Glutamatergic neuron (in vitro differentiated cells): ENCODE measurements around the gene ALDH7A1. TPM values are rescaled to one million over a fixed set of nuclear protein-coding genes. Genes with fewer than 3 reads are reported as not detected.

Experiments
- DNase-seq: peaks from one replicate; pipeline ENCODE4 v3.0.0; 2022
- H3K27ac Mint-ChIP-seq: one replicate; pipeline ENCODE4 v1.8.0; 2020; ENCODE audit warnings: mild to moderate bottlenecking, mixed read lengths, inconsistent platforms; ENCODE audit not compliant: unreplicated experiment
- H3K27me3 Mint-ChIP-seq: one replicate; pipeline ENCODE4 v1.8.0; 2020; ENCODE audit warnings: mild to moderate bottlenecking, moderate library complexity, mixed read lengths, inconsistent platforms; ENCODE audit not compliant: unreplicated experiment
- H3K36me3 Mint-ChIP-seq: one replicate; pipeline ENCODE4 v1.8.0; 2020; ENCODE audit warnings: mild to moderate bottlenecking, mixed read lengths, inconsistent platforms; ENCODE audit not compliant: unreplicated experiment
- H3K4me1 Mint-ChIP-seq: one replicate; pipeline ENCODE4 v1.8.0; 2020; ENCODE audit warnings: mild to moderate bottlenecking, low read depth, mixed read lengths, inconsistent platforms; ENCODE audit not compliant: unreplicated experiment
- H3K4me3 Mint-ChIP-seq: one replicate; pipeline ENCODE4 v1.8.0; 2020; ENCODE audit warnings: mild to moderate bottlenecking, mixed read lengths, inconsistent platforms; ENCODE audit not compliant: unreplicated experiment
- H3K9me3 Mint-ChIP-seq: one replicate; pipeline ENCODE4 v1.8.0; 2020; ENCODE audit warnings: mild to moderate bottlenecking, moderate library complexity, mixed read lengths, inconsistent platforms; ENCODE audit not compliant: unreplicated experiment
- CTCF ChIP-seq: fragments of 200-600 bp; sonication (generic); IDR thresholded peaks from one replicate; pipeline ENCODE4 v1.5.0; 2021; ENCODE audit not compliant: partially characterized antibody, unreplicated experiment
- long read RNA-seq: library from polyadenylated mRNA; unstranded; transcript quantifications from one replicate; pipeline ENCODE4 v2.0.0, GENCODE V29; 2020; ENCODE audit not compliant: unreplicated experiment
- total RNA-seq: library from RNA; stranded (reverse); fragmentation: NEBNext Ultra II Directional; extraction: Animal tissue kit (Norgen Biotek cat#: 25700); gene quantifications from one replicate; pipeline ENCODE4 v1.2.1, GENCODE V29; 2021; ENCODE audit not compliant: unreplicated experiment

ALDH7A1 gene
- 85.9 TPM for total RNA-seq
- long read RNA-seq, full-length matches to known transcripts, result 66 of 77 reads
- long read RNA-seq, partial matches to known transcripts, result 5 of 77 reads
- long read RNA-seq, other reads (novel, unspliced or antisense), result 6 of 77 reads

DNA sequence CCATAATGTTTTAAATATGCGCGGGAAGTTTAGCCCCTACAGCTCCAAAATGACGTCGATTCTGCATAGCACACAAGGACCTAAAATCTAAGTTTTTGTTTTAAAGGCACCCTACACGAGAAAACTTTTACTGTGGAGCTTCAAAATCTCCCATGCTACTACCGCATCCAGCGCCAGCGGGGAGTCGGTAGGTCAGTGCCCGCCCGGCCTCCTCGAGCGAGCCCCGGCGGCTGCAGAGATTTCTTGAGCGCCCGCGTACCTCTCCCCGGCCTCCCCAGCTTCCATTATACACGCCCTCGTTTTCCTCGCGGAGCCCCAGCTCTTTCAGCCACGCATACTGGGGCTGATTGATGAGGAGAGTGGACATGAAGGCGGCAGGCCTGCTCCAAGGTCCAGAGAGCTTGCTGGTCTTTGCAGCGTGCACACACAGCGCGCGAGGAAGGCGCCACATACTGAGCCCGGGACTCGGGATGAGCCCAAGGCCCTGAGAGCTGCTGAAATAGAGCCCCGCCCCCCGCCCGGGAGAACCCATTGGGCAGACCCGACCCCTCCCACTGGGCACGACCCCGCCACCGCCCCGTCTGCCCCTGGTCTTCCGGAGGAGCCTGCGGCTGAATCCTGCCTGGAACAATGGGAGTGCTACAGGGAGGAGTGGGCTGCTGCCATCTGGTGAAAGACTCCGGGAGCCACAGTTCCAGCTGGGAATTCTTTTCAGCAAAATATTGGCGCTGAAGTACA, at the start of gene ALDH7A1:
Gene ALDH7A1 (minus strand): TSS at position 472 of the 738 bp plus-strand sequence. CDS start 21 bp downstream, at position 451.
- DNase-seq, result peak; percentile 97
- peak within 1 kb of the TSS; percentile 95 for H3K4me3 Mint-ChIP-seq
- H3K27ac Mint-ChIP-seq, result peak within 1 kb of the TSS; percentile 100
- no peak for TF ChIP-seq CTCF
- H3K27me3 Mint-ChIP-seq, result peaks cover 13% of the 10 kb centered on the region
- peaks cover 4% of the 10 kb centered on the region for H3K9me3 Mint-ChIP-seq
- H3K4me1 Mint-ChIP-seq, result peaks cover 16% of the 10 kb centered on the region
- no peaks in the 10 kb centered on the region for H3K36me3 Mint-ChIP-seq

DNA sequence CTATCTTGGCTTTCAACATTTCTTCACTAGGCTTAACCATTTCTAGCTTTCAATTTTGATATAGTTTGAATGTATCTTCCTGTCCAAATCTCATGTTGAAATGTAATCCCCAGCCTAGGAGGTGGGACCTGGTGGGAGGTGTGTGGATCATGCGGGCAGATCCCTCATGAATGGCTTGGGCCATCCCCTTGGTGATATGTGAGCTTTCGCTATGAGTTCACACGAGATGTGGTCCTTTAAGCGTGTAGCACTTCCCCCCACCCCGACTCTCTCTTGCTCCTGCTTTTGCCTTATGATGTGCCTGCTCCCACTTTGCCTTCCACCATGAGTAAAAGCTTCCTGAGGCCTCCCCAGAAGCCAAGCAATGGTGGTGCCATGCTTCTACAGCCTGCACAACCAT, 46.4 kb upstream of the ALDH7A1 start:
- Mint-ChIP-seq H3K9me3 (peaks cover 2% of the 10 kb centered on the region), H3K4me3 (no peak overlapping the region), H3K27me3 (no peaks in the 10 kb centered on the region), H3K27ac (no peak overlapping the region), H3K4me1 (no peaks in the 10 kb centered on the region), H3K36me3 (peaks cover 8% of the 10 kb centered on the region)
- no peak for DNase-seq
- TF ChIP-seq CTCF, result no peak

GRCh38 chr5:126640866-126641265, 45.8 kb upstream of the ALDH7A1 start:
- no peak overlapping the region for H3K27ac Mint-ChIP-seq
- TF ChIP-seq CTCF, result no peak
- H3K36me3 Mint-ChIP-seq, result peaks cover 8% of the 10 kb centered on the region
- no peaks in the 10 kb centered on the region for H3K4me1 Mint-ChIP-seq
- no peaks in the 10 kb centered on the region for H3K27me3 Mint-ChIP-seq
- H3K4me3 Mint-ChIP-seq, result no peak overlapping the region
- peaks cover 2% of the 10 kb centered on the region for H3K9me3 Mint-ChIP-seq
- DNase-seq, result no peak

- Mint-ChIP-seq H3K9me3 (peaks cover 2% of the 10 kb centered on the region), H3K27ac (no peak overlapping the region), H3K27me3 (no peaks in the 10 kb centered on the region), H3K4me3 (no peak overlapping the region), H3K4me1 (no peaks in the 10 kb centered on the region), H3K36me3 (no peaks in the 10 kb centered on the region)
- no peak for TF ChIP-seq CTCF
- no peak for DNase-seq
Measured at GRCh38 chr5:126636956-126637355, 41.9 kb upstream of the ALDH7A1 start.

DNA sequence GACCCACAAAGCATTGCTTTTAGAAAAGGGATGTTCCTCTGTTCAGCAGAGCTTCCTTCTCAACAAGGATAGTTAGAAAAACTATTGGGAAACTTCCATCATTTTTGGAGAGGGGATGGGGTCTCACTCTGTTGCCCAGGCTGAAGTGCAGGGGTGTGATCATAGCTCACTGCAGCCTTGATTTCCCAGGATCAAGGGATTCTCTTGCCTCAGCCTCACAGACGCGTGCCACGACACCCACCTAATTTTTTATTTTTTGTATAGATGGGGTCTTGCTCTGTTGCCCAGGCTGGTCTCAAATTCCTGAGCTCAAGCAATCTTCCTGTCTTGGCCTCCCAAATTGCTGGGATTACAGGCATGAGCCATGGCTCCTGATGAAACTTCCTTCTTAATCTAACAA, 40.6 kb upstream of the ALDH7A1 start:
- H3K36me3 Mint-ChIP-seq, result no peaks in the 10 kb centered on the region
- TF ChIP-seq CTCF, result no peak
- H3K9me3 Mint-ChIP-seq, result peaks cover 2% of the 10 kb centered on the region
- DNase-seq, result no peak
- no peak overlapping the region for H3K4me3 Mint-ChIP-seq
- H3K27me3 Mint-ChIP-seq, result no peaks in the 10 kb centered on the region
- no peaks in the 10 kb centered on the region for H3K4me1 Mint-ChIP-seq
- no peak overlapping the region for H3K27ac Mint-ChIP-seq
